Right ventricle myocardium superior (tissue), 1 donor: Measurements from ENCODE around the gene TSNAXIP1. TPM values are rescaled to one million over a fixed set of nuclear protein-coding genes. Genes with fewer than 3 reads are reported as not detected.
A peak's percentile ranks its signal among the peaks of the same experiment; 100 is the strongest.

Source experiments
- ATAC-seq: fragments of 200-7000 bp; cut with Tn5 transposase; one replicate; pipeline ENCODE4 v1.9.1; 2020; ENCODE audit warnings: mild to moderate bottlenecking; ENCODE audit not compliant: poor library complexity
- DNase-seq: peaks from one replicate; pipeline ENCODE4 v3.0.0-alpha.2; 2020
- intact Hi-C: fragments of 100-400 bp; cut with DNase I; formaldehyde crosslinking; loops from one replicate; pipeline ENCODE4 v1.11.2; 2022
- total RNA-seq: library from RNA; stranded (reverse); fragmentation: NEBNext Ultra II Directional; extraction: Animal tissue kit (Norgen Biotek cat#: 25700); gene quantifications from one replicate; pipeline ENCODE4 v1.2.1, GENCODE V29; 2021
- donor health status: DM: no; HTN: yes; CAD: no; lungs with severe emphysema.

TSNAXIP1 gene
- total RNA-seq, 1 donor from 2014 or later: 0.32 TPM

DNA sequence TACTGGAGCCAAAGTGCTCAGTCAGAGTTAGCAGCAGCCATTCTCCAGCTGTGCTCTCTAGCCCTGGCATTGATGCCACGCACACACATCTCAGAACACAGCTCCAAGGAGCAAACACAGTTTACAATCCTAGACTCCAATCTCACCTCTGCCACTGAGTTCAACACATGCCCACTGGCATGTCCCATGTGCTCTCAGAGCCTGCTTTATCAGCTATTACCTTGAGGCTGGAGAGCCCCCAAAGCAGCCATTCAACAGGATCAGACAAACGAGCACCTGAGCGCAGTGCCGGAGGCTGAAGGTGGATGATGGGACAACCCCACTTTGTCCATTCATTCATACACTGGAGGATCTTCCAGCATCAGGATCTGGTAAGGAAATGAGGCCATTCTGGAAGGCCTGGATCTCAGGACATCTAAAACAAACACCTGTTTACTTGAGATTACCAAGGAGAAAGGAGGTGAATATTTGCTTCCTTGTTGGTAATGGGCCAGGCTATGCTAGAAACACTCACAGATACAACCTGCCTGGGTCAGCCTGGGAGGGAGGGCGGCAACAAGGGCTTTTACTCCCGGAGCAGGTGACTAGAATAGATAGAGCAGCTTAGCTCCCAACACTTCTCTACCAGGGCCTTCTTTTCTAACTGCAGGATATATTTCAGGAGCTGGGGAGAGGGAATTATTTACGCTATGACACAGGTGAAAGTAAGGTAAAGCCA, 25.7 kb upstream of the TSNAXIP1 start:
- DNase-seq (no peak), ATAC-seq (no peak)
- intact Hi-C loops: no loop called here

DNA sequence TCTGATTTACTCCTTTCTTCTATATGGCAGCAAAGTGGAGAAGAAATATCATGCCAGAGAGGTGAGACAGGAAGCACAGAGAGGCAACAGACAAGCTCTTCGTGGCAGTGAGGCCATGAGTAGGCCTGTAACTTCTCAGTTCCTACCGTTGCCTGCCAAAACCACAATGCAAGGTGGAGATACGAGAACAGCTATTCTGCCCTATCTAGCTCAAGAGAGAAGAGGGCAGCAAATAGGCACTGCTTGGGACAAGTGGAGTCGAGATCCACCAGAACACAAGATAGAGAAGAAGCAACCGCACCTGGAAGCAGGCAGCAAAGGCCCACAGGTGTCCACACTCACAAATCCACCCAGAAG, 25.1 kb upstream of the TSNAXIP1 start:
- intact Hi-C loops: no loop called here
- DNase-seq (no peak), ATAC-seq (peak; percentile 71)

DNA sequence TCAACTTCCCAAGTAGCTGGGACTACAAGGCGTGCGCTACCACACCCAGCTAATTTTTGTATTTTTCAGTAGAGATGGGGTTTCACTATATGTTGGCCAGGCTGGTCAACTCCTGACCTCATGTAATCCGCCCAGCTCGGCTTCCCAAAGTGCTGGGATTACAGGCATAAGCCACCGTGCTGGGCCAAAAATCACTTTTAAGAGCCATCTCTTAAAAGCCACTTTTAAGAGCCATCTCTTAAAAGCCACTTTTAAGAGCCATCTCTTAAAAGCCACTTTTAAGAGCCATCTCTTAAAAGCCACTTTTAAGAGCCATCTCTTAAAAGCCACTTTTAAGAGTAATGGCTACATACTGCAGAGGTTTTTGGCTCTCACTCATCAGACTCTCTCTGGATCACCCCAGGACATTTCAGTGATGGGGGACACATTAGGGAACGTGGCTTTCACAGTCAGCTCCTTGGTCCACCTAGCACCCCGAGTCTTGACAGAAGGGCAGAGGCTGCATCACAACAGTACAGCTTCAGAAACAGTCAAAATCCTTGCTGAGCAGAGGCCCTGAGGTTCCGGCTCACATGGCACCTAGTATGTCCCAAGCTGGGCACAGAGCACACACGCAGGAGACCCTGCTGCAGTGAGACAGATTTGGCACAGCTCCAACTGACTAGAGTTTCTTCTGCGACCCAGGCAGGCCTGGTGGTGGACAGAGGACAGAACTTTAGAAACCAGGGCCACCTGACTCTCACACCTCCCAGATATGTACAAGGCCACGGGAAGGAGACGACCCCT, 23.9 kb upstream of the TSNAXIP1 start:
- no peak for DNase-seq
- ATAC-seq: no peak
- intact Hi-C loops: no loop called here

DNA sequence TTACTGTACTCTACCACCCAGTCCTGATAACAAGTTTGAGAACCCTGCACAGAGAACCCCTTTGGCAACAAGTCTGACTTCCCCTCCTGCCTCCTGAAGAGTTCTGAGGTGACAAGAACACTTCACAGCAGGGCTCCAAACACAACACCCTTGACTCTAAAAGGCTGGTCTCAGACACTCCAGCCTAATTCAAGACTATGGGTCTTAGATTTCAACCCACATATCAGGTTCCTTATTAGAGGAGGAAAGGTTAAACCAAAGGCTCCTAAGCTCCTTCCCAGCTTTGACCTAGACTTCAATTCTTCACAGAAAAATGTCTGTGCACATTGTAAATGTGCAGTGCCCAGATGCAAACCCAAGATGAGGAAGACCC, 23.4 kb upstream of the TSNAXIP1 start:
- DNase-seq (no peak), ATAC-seq (no peak)
- intact Hi-C loops: no loop called here

DNA sequence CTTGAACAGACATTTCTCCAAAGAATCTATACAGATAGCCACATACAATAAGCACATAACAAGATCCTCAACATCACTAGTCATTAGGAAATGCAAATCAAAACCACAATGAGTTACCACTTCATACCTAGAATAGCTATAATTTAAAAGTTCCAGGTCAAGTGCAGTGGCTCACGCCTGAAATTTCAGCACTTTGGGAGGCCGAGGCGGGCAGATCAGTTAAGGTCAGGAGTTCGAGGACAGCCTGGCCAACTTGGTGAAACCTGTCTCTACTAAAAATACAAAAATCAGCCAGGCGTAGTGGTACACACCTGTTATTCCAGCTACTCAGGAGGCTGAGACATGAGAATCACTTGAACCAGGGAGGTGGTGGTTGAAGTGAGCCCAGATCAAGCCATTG, 20.2 kb upstream of the TSNAXIP1 start:
- ATAC-seq: no peak
- DNase-seq: no peak
- intact Hi-C loops: no loop called here

DNA sequence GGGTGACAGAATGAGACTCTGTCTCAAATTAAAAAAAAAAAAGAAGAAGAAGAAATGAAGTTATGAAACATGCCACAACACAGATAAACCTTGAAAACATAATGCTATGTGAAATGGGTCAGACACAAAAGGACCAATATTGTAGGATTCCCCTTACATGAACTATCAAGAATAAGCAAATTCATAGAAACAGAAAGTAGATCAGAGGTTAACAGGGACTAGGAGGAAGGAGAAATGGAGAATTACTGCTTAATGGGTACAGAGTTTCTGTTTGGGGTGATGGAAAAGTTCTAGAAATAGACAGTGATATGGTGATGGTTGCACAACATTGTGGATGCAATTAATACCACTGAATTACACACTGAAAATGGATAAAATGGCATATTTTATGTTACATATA, 16.6 kb upstream of the TSNAXIP1 start:
- ATAC-seq (no peak), DNase-seq (no peak)
- intact Hi-C loops: no loop called here

DNA sequence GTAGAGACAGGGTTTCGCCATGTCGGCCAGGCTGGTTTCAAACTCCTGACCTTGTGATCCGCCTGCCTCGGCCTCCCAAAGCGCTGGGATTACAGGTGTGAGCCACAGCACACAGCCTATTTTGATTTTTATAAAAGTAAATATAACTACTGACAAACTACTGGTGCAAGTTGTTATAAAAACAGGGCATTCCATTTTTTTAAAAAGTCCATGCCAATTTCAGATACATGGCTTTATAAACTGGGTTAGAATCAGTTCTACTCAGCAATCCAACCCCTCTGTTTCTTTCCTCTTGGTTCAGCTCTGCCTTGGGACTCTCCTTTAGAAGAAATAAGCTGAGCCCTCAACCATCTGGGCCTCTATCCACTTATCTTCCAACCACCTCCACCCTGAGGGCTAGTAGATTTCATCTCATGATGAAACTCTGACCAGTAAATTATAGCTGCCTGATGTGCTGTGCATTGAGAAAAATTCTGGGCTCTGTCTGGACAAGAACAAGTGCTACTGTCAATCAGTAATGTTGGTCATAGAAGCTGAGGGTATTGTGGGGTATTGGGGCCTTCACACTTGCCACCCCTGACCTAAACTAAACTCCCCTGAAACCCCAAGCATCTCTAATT, 10.5 kb upstream of the TSNAXIP1 start:
- ATAC-seq (no peak), DNase-seq (no peak)
- intact Hi-C loops: no loop called here

DNA sequence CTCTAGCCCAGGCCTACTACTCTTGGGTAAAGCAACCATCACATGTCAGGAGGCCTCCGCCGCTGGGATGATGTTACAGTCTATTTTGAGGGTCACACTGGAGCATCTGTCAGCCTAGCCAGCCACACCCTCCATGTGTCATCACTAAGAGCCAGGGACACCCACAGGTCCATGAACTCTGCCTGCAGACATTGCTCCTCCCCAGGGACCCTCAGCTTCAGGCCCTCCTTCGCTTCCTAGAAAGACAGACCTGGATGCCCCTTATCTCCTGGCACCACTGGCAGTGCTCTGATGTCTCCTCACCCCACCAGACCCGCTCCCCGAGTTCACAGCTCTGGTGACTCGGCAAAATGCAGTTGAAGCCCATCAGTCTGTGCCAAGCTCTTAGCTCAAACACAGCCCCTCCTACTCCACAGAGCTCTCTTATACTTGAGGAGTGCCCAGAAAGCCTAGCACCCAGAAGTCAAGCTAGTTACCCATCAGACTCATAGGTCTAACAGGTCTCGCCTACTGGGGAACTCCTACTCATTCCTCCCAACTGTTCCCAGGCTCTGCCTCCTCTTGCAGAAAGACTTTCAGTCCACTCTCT, 6.3 kb upstream of the TSNAXIP1 start:
- ATAC-seq (peak; percentile 63), DNase-seq (no peak)
- intact Hi-C loops: loop anchor here (10.0 kb wide), 1 partner anchor 126 kb away; no protein-coding TSS in a partner anchor

DNA sequence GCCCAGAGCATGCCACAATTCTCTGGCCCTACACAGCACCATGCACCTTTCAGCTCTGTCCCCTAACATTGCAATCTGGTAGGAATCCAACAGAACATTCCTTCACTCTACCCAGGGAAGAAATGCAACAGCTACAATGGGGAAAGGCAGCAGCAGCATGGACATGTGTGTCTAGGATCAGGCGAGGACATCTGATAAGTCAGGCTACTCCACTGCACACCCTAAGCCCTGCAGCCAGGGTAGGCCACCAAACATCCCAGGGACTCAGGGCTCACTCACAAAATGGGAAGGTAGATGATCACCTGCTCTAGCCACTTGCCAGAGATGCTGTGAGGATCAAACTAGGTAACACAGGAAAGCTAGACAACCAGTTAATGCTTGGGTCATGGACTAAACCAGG, 5.4 kb upstream of the TSNAXIP1 start:
- DNase-seq: no peak
- intact Hi-C loops: loop anchor here (10.0 kb wide), 1 partner anchor 126 kb away; no protein-coding TSS in a partner anchor
- ATAC-seq: no peak

DNA sequence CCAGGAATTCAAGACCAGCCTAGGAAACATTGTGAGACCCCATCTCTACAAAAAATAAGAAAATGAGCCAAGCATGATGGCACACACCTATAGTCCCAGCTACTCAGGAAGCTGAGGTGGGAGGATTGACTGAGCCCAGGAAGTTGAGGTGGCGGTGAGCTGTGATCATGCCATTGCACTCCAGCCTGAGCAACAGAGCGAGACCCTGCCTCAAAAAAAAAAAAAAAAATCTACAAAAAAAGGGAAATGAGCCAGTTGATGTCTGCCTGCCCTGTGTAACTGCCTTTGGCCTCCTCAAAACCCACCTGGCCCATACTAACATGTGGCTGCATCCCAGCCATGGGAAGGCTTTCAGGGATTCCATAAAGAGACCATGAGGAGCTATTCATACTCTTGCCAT, 4.8 kb upstream of the TSNAXIP1 start:
- no peak for ATAC-seq
- no peak for DNase-seq
- intact Hi-C loops: loop anchor here (10.0 kb wide), 1 partner anchor 127 kb away; no protein-coding TSS in a partner anchor

DNA sequence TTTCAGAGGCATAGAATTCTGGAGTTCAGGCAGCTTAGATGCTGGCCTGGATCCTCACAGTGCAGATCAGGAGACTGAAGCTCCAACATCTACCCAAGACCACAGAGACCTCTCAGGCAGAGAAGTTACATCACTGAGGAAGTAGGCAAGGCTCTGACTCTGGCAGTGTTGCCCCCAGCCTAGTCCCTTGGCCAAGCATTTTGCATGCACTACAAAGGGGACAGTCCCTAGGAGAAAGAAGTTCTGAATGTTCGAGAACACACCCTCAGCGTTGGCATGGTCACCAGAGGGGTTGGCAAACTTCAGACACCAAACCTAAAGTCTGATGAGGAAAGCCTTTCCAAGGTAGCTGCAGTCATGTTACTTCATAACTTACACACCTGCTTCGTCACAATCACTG, 2.8 kb upstream of the TSNAXIP1 start:
- no peak for DNase-seq
- intact Hi-C loops: loop anchor here (10.0 kb wide), 1 partner anchor 129 kb away; no protein-coding TSS in a partner anchor
- no peak for ATAC-seq

DNA sequence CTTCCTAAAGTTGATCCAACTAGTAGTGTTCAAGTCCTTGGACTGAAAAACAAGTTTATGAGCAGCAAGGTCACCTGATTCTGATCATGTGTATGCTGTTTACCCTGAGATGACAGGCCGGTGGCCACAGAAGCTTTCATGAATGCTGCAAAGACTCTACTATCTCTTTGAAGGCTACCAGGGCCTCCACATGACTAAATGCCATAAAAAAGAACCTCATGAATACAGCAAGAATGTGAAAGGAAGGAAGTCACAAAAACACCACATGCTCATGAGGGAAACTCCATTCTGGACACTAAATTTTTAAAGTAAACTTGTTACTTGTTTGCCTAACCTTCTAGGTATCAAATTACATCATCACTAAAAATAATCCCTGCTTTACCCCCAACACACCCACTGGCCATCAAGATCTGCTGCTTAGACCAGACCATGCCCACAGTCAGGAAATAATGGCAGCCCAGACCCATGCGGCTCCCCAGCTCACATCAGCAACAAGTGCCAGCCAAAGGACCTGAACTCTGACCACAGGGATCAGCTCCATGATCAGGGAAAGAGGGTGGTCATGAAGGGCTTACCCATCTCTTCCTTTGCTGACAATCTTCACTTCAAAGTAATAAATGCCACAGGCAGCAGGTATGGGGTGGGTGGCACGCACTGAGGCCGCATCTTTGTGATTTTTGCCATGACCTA, 1.7 kb upstream of the TSNAXIP1 start:
- ATAC-seq: no peak
- DNase-seq: no peak
- intact Hi-C loops: loop anchor here (10.0 kb wide), 1 partner anchor 130 kb away; no protein-coding TSS in a partner anchor

DNA sequence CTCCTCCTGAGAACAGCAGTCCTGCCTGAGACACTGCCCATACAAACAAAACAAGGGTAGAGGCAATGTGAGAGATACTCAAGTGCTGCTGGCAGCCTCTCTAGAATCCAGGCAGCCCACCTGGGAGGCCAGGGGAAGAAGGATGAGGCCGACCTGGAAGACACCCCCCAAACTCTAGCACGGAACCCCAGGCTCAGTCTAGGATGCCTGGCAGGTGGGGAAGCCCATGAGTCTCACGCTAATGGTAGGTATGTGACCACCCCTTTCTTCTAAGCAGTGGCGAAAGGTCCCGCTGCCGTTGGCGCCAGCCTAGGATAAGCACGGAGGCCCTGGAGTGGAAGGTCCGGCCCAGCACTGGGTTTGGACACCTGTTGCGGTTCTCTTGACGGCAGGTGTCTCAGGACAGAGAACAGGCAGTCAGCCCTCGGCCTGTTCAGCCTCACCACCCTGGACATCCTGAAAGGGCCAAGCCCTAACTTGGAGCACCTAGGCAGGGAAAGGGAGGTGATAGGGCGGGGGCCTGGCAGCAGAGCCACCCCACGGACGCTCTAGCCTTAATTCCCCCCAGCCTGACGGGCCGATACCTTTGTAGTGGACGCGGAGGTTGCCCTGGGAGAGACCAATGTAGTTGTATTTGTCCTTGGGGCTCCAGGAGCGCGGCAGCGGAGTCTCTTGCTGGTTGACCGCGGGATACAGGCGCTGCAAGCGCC, 816 bp upstream of the TSNAXIP1 start:
- DNase-seq (peak; percentile 44), ATAC-seq (peak; percentile 9)

DNA sequence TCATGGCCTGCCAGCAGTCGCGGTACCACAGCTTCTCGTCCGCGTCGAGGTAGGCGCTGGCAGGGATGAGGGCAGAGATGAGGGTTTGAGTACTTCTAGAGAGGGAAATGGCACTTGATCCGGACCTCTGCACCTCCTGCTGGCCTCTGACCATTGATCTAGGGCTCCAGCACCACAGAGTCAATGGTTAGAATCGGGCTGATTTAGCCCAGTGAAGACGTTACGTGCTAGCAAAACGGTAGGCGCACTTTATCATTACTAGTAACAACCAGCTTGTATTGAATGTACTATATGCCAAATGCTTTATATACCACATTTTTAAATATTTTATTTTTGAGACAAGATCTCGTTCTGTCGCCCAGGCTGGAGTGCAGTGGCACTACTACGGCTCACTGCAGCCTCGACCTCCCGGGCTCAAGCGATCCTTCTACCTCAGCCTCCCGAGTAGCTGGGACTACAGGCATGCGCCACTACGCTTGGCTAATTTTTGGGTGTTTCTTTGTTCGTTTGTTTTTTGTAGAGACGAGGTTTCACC, 526 bp downstream of the TSNAXIP1 start:
- ATAC-seq (no peak), DNase-seq (no peak)
- intact Hi-C loops: loop anchor here (10.0 kb wide), 1 partner anchor 132 kb away; no protein-coding TSS in a partner anchor

More for the DNA sequence above, 816 bp upstream of the TSNAXIP1 start:
- intact Hi-C loops: loop anchor here (10.0 kb wide), 1 partner anchor 131 kb away; no protein-coding TSS in a partner anchor

DNA sequence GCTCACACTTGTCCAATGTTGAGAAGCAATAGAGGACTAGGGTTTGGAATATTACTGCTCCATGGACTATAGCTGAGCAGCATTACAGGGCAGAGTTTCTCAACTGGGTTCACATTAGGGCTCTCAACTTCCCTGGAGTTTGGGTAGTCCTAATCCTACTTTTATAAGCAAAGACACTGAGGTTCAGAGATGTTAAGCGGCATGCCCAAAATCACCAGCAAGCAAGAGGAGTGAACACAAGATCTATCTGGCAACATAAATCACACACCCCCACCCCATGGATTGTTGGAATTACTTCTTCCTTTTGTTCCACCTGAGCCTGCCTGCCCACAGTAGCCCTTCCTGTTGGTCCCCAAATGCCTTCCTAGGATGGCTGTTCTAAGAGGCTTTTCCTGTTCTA, 5.2 kb downstream of the TSNAXIP1 start:
- intact Hi-C loops: no loop called here
- DNase-seq: no peak
- no peak for ATAC-seq

DNA sequence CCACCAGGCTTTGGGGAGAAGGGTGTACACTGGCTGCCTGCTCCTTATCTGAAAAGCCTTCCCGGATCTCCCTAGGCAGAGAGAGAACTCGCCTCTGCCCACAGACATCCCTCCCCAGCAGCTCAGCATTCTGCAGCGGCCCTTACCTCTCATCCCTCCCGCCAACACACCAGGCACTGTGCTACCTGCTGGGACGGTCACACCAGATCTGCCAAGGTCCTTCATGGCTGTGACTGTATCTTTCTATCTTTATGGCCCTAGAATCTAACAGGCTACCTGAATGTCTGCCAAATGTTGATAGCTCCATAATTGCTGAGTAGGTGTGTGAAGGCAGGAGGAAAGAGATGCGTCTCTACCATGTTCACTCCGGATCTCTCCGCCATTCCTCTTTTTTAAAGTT, 7.9 kb downstream of the TSNAXIP1 start:
- DNase-seq (no peak), ATAC-seq (no peak)
- intact Hi-C loops: no loop called here

DNA sequence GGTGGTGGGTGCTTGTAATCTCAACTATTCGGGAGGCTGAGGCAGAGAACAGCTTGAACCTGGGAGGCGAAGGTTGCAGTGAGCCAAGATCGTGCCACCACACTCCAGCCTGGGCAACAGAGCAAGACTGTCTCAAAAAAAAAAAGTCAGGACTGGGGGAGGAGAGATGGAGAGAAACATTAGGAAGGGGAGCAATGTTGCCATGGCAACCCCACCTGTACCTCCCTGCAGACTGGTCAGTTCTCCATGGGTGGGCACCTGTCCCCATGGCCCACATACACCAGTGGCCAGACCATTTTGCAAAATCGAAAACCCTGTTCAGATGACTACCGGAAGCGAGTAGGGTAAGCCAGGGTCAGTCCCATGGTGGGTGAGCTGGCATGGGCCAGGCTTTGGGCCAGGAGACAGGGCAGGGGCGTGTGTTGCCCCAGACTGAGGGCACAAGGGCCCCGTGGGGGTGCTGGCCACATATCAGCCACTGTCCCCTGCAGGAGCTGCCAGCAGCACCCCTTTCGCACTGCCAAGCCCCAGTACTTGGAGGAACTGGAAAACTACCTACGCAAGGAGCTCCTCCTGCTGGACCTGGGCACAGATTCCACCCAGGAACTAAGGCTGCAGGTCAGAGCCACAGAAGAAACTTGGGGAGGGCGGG, 14.0 kb downstream of the TSNAXIP1 start:
- ATAC-seq: no peak
- intact Hi-C loops: loop anchor here (10.0 kb wide), 1 partner anchor 404 kb away; no protein-coding TSS in a partner anchor
- no peak for DNase-seq
